DMS53 (cell line): ENCODE measurements around the gene SSH2.
"Not testable (repeated sequence)": the region's sequence is repeated elsewhere in the genome, so short reads cannot be mapped to it uniquely, and the experiment has no call there.

Experiments
- DNase-seq: peaks from one replicate; lab custom pipeline; 2025; lab: John Stamatoyannopoulos, UW

Gene SSH2

DNA sequence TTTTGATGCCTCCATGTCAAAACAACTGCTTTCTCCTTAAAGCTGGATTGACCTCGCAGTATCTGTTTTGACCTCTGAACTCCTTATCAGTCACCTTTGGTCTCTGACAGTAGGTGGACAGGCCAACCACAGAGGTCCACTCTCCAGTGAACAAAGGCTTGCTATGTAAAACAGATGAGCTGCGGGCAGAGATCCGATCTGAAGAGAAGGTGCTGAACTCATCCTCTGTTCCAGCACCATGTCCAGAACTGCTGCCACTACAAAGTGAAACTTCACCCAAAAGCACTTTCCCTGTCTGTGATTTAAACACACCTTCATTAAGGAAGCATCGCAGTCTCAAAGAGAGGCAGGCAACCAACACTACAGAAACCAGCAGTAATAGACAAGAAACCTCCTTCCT is 190.0 kb downstream of the SSH2 start:
- no peak for DNase-seq

GRCh38 chr17:29734640-29735039 is 195.4 kb downstream of the SSH2 start:
- no peak for DNase-seq

DNA sequence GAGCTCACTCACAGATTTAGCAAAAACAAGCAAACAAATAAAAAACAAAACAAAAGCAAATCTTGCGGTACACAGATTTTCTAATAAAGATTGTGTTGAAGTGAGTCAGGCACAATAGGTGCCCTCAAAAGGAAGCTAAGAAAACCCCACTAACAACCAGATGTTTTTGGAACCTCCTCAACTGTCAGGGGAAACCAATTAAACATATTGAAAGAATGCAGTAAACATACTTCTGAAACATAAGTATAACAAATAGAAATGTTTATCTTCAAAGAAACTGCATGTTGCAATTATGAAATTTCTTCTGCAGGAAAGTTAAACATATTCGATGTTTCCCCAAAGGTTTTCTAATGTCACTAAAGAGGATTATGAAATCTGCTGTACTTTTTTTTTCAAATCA is 196.9 kb downstream of the SSH2 start:
- DNase-seq: no peak

DNA sequence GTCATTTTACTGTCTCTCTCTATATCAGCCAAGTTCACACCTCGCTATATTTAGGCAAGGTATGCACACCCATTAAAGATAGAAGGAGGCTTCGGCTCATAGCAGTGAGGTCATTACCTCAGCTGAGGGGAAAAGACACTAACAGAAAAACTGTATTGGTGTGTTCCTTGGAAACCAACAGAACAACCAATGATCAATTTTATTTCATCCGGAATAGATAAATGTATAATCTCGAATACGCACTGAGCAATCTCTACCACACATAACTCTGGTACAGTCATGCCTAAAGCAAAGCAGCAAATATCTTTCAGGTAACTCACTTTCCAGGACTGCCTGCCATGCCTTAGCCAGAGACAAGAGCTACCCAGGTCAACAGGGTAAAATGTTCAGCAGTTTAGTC is 197.4 kb downstream of the SSH2 start:
- no peak for DNase-seq

- DNase-seq: no peak
These were observed 197.8 kb downstream of the SSH2 start for GRCh38 chr17:29732209-29732608.

DNA sequence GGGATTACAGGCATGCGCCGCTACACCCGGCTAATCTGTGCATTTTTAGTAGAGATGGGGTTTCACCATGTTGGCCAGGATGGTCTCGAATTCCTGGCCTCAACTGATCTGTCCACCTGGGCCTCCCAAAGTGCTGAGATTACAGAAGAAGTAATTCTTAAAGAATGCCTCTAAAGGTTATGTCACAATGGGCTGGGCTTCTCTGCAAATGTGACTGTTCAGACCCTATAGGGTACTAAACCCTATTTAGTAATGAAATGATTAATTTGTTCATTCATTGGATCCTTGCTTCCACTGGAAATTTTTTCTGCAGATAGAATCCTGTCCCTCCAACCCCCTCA is 198.5 kb downstream of the SSH2 start:
- DNase-seq: no peak

DNA sequence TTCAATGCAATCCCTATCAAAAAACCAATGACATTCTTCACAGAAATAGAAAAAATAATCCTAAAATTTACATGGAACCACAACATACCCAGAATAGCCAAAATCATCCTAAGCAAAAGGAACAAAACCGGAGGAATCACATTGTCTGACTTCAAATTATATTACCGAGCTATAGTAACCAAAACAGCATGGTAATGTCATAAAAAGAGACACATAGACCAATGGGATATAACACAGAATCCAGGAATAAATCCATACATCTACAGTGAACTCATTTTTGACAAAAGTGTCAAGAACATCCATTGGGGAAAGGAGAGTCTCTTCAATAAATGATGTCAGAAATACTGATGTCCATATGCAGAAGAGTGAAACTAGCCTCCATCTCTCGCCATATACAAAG is 201.5 kb downstream of the SSH2 start:
- DNase-seq: no peak

GRCh38 chr17:29726715-29727252 is 203.2 kb downstream of the SSH2 start:
- peak; percentile 39 for DNase-seq

GRCh38 chr17:29725408-29725807 is 204.6 kb downstream of the SSH2 start:
- DNase-seq: not testable (repeated sequence)

DNA sequence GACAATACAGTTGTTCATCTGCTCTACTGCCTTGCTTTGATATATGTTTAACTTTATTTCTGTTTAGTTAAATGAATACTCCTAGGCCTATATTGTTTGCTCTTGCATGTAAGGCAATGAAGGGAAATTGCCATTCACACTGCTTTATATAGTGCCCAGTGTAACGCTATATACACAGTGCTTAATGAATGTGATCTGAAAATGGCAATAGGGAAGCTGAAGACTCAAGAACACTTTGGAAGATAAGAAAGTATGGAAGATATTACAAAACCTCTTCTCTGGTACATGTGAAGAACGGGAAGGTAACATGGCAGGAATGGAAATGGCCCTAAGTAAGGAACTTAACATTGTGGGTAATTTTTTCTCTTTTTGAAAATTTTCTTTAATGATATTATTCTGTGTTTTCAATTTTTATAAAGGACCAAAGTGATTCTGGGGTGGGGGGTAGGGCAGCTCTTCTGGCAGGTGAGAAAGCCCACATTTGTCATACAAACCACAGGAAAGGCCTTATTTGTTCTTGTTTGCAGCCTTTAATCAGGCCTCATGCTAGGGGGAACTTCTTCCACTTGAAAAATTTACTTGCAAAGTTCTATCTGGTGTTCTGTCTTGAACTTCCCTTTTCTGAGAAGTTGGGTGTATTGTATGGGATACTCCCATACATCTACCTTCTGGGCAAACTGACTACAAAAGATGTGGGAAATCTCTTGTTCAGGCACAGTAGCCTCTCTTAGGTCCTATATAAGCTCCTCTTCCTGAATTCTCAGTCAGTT is 206.6 kb downstream of the SSH2 start:
- peak; percentile 19 for DNase-seq

DNA sequence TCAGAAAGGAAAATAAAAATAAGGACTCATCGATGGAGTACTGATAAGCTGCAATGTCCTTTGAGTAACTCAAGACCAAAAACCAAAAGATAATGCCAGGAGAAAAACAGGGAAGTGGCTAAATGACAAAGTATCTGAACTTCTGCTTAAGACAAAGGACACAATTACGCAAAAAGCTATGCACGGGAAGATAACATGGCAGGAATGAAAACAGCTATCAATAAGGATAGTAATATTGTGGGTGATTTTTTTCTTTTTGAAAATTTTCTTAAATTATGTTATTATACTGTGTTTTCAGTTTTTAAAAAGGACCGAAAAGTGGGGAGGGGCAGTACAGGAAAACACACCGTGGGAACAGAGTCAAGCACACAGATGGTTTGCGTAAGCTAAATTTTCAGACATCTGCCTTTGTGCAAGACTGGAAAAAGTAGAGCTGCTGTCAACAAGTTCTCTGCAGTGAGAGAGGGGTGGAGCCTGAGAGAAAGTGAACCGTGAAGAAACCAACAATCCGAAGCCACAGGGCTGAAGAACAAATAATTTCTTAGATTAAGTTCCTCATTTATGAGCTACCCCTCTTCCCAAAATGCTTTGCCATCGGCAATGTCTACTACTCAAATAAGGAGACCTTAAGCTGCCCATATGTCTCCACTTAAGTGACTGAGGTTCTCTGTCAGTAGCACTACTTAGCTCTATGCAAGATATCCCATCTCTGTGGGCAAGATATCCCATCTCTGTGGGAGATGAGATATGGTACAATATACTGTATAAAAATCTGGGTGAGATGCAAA is 207.4 kb downstream of the SSH2 start:
- DNase-seq: peak; percentile 65

- no peak for DNase-seq
These were observed 209.5 kb downstream of the SSH2 start for GRCh38 chr17:29720551-29720950.

GRCh38 chr17:29719469-29719868 is 210.6 kb downstream of the SSH2 start:
- DNase-seq: no peak

GRCh38 chr17:29718446-29719039 is 211.5 kb downstream of the SSH2 start:
- DNase-seq: no peak

GRCh38 chr17:29717817-29718216 is 212.2 kb downstream of the SSH2 start:
- DNase-seq: no peak

GRCh38 chr17:29716566-29716965 is 213.5 kb downstream of the SSH2 start:
- no peak for DNase-seq

DNA sequence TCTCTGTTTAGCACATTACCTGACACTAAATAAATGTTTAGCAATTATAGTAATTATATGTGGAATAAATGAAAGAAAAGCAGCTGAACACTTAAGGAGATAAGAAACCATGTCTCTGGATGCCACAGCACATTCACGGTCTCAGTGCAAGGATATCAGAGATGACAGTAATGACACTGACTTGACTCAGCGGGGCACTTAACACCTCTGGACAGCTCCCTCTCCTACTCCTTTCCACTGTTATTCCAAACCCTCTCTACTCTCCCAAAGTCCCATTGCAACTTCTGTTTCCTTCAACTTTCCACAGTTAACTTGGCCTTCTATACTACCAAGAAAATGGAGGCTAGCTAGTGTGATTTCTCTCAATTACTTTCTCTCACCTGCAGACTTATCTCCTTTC is 214.3 kb downstream of the SSH2 start:
- no peak for DNase-seq

DNA sequence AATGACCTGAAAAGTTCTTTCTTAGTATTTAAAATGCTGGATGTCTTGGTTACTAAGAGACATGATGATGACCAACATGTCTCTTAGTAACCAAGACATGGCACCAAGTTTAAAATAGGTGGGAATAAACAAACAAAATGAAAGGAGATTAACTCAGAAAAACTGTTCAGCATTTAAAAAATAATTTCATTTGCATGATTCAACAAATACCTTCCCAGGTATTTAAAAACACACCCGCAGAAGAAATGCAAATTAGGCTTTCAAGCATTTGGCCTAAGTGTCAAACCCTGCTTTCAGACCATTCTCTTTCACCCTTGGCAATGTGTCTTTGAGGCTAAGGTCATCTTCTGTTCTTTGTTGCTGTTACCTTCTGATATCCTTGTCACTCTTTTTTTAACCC is 215.9 kb downstream of the SSH2 start:
- DNase-seq: no peak

DNA sequence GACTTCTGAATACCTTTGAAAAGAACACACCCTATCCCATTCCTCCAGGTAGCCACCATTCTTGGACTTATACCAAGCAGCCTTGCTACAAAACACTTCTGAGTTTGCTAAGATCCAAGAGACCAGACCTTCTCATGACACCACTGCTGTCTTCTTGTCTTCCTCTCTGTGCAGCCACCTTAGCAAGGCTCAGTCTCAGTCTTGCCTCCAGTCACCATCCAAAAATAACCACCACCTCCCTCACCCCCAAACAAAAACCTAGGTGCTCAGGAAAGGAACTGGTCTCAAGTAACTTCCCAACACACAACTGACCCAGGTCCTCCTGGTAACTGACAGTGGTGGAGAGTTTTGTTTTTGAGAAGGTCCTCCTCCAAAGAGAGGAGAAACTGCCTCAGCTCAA is 216.4 kb downstream of the SSH2 start:
- DNase-seq: no peak

DNA sequence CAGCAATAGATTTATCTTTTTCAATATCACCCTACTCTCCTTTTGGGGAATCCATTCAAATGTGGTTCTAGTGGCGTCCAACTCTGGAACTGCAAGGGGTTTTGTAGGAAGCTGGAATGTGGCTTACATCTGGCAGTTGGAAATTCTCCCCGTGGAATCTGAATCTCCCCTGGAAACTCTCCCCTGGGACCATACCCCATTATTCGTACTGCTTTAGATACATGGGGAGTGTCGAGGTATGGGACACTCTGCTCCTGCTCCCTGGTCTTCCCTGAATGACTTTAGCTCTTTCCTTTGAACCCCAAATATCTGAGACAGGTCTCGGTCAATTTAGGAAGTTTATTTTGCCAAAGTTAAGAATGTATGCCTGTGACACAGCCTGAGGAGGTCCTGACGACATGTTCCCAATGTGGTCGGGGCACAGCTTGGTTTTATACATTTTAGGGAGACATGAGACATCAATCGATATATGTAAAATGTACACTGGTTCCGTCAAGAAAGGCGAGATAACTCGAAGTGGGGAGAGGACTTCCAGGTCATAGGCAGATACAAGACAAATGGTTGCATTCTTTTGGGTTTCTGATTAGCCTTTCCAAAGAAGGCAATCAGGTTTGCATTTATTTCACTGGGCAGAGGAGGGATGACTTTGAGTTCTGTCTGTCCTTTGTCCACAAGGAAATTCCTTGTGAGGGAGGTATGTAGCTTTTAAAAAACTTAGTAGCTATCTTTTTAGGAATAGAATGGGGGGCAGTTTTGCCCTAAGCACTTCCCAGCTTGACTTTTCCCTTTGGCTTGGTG is 218.2 kb downstream of the SSH2 start:
- no peak for DNase-seq

DNA sequence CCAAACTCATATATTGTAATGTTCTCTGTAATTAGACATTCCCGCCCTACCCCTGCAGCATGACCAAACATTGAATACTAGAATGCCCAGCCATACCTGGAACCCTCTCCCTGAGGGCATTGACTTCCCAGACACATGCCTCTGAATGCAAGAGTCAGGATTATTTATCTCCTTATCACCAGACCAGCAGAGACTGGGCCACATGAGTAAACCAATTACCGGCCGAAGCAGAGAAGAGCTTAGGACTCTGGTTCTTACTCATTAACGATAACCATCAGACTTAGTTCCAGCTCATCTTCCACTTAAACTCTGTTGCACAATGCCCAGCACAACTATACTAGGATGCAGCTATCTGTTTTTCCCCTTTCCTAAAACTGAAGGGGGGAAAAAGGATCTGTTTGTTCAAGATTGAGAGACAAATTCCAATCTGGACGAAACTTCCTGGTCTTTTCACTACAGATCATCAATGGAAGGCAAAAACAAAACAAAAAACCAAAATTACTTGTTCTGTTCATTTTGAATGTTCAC is 219.1 kb downstream of the SSH2 start:
- DNase-seq: no peak

- no peak for DNase-seq
These were observed 219.5 kb downstream of the SSH2 start for GRCh38 chr17:29710520-29710884.
